Measurements from ENCODE around the gene TINCR.
"Not testable (repeated sequence)": the region's sequence is repeated elsewhere in the genome, so short reads cannot be mapped to it uniquely, and the experiment has no call there.

The TINCR gene

GRCh38 chr19:5567360-5567969 is at the start of gene TINCR:
TINCR (minus strand) TSS chr19:5567953.
- in situ Hi-C loops (cut with MboI; ENCODE audit: low sequenced_read_pairs) = no loop called here

- in situ Hi-C loops (cut with MboI; ENCODE audit: low sequenced_read_pairs) = no loop called here
Measured at GRCh38 chr19:5617080-5617479, 49.3 kb upstream of the TINCR start.

GRCh38 chr19:5615756-5616327 is 48.1 kb upstream of the TINCR start:
- in situ Hi-C loops (cut with MboI; ENCODE audit: low sequenced_read_pairs) = no loop called here

GRCh38 chr19:5612891-5613865 is 45.4 kb upstream of the TINCR start:
- in situ Hi-C loops (cut with MboI; ENCODE audit: low sequenced_read_pairs) = no loop called here

GRCh38 chr19:5609881-5610448 is 42.2 kb upstream of the TINCR start:
- in situ Hi-C loops (cut with MboI; ENCODE audit: low sequenced_read_pairs) = no loop called here

- in situ Hi-C loops (cut with MboI; ENCODE audit: low sequenced_read_pairs) = not testable (repeated sequence)
Measured at GRCh38 chr19:5608766-5609165, 41.0 kb upstream of the TINCR start.

- in situ Hi-C loops (cut with MboI; ENCODE audit: low sequenced_read_pairs) = no loop called here
Measured at GRCh38 chr19:5608291-5608690, 40.5 kb upstream of the TINCR start.

- in situ Hi-C loops (cut with MboI; ENCODE audit: low sequenced_read_pairs) = no loop called here
Measured at GRCh38 chr19:5607318-5608275, 39.8 kb upstream of the TINCR start.

- in situ Hi-C loops (cut with MboI; ENCODE audit: low sequenced_read_pairs) = no loop called here
Measured at GRCh38 chr19:5605362-5605761, 37.6 kb upstream of the TINCR start.

- in situ Hi-C loops (cut with MboI; ENCODE audit: low sequenced_read_pairs) = no loop called here
Measured at GRCh38 chr19:5603626-5604025, 35.9 kb upstream of the TINCR start.

- in situ Hi-C loops (cut with MboI; ENCODE audit: low sequenced_read_pairs) = no loop called here
Measured at GRCh38 chr19:5600797-5601196, 33.0 kb upstream of the TINCR start.

- in situ Hi-C loops (cut with MboI; ENCODE audit: low sequenced_read_pairs) = no loop called here
Measured at GRCh38 chr19:5595745-5596144, 28.0 kb upstream of the TINCR start.

- in situ Hi-C loops (cut with MboI; ENCODE audit: low sequenced_read_pairs) = no loop called here
Measured at GRCh38 chr19:5595129-5595528, 27.4 kb upstream of the TINCR start.

- in situ Hi-C loops (cut with MboI; ENCODE audit: low sequenced_read_pairs) = no loop called here
Measured at GRCh38 chr19:5594521-5594950, 26.8 kb upstream of the TINCR start.

GRCh38 chr19:5593343-5594255 is 25.8 kb upstream of the TINCR start:
- in situ Hi-C loops (cut with MboI; ENCODE audit: low sequenced_read_pairs) = no loop called here

GRCh38 chr19:5592531-5593342 is 25.0 kb upstream of the TINCR start:
- in situ Hi-C loops (cut with MboI; ENCODE audit: low sequenced_read_pairs) = no loop called here

GRCh38 chr19:5591476-5591875 is 23.7 kb upstream of the TINCR start:
- in situ Hi-C loops (cut with MboI; ENCODE audit: low sequenced_read_pairs) = no loop called here

GRCh38 chr19:5590865-5591154 is 23.1 kb upstream of the TINCR start:
- in situ Hi-C loops (cut with MboI; ENCODE audit: low sequenced_read_pairs) = no loop called here
